Right renal pelvis (tissue), 4 donors: ENCODE measurements around the gene CACNB2. TPM values are rescaled to one million over a fixed set of nuclear protein-coding genes. Genes with fewer than 3 reads are reported as not detected.
A peak's percentile ranks its signal among the peaks of the same experiment; 100 is the strongest.
"Not testable (repeated sequence)": the region's sequence is repeated elsewhere in the genome, so short reads cannot be mapped to it uniquely, and the experiment has no call there.

Source experiments
- DNase-seq, 4 donors: peaks; one replicate each; pipeline ENCODE4 v3.0.0-alpha.2; 2013; ENCODE audit warnings: low read depth in 4 of 4, low spot score in 3 of 4, missing footprints in 1 of 4
- polyA plus RNA-seq, 4 donors: library from polyadenylated mRNA; unstranded; fragments of 120-200 nt; gene quantifications; one replicate each; pipeline ENCODE4 v1.2.1, GENCODE V29; 2013; ENCODE audit not compliant: insufficient read length in 4 of 4

The CACNB2 gene
- polyA plus RNA-seq, 4 donors = 3.0 to 3.4 (median 3.3) TPM

- no peak for DNase-seq
Measured at GRCh38 chr10:18195060-18195799, 55.0 kb downstream of the CACNB2 start.

DNA sequence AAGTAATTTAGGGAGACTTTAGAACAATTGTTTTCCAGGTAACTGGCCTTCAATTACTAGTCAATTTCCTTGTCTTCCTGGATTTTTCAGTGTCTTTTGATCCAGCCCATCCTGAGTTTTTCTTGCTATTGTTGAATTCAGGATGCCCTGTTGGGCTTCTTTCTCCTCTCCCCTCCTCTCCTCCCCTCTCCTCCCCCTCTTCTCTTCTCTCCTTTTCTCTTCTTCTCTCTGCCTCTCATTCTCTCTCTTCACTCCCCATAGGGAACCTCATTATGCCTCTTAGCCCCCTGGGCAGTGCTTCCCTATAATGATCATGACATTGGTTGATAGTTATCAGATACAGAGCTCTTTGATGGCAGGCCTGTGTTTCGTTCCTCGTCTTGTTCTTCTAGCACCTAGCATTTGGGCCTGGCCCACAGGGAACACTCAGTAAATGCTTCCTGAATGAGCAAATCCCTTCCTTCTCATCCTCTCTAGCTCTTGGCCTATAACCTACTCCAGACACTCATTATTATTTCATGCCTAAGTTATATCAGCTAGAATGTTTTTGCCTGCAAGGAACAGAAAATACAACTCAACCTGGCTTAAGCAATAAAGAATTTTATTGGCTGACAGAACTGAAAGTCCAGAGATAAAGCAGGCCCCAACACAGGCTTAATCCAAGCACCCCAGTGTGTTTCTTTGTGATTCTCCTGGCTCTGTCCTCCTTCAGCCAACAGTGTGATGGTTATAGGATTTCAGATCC lies 56.8 kb downstream of the CACNB2 start:
- DNase-seq = no peak

GRCh38 chr10:18197706-18198105 lies 57.5 kb downstream of the CACNB2 start:
- DNase-seq = no peak

- no peak for DNase-seq
Measured at GRCh38 chr10:18201877-18202276, 61.7 kb downstream of the CACNB2 start.

DNA sequence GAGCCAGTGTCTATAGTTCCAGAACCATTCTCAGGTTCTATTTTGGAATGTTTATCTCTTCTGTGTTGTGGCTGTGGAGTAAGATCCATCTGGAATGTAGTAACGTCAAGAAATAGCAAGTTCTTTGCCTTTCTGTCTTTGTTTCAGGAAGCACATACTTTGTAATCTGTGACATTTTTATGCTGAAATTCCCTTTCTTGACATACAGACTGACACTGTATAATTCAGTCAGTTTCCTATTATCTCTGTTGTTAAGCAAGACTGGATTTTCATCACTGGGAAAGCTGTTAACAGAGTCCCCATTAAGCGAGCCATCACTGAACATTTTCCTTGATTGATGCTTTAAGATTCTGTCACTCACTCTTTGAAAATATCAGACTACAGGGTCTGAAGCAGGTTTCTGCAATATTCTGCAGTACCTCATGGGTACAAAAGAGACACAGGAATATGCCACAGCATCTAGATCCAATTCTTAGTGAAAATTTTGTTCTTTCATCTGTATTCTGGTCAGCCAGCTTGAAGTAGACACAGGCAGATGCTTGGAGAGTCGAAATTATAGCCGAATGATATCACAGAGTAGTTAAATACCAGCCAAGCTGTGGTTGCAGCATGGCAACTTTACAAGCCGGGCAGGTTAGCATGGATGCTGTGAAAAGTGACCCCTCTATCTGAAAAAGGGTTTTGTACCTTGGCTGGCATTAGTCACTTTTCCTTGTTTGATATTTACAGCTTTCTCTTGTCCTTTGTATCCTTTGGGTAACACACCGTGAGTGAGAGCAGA lies 62.6 kb downstream of the CACNB2 start:
- DNase-seq = no peak

- no peak for DNase-seq
Measured at GRCh38 chr10:18203471-18203870, 63.2 kb downstream of the CACNB2 start.

DNA sequence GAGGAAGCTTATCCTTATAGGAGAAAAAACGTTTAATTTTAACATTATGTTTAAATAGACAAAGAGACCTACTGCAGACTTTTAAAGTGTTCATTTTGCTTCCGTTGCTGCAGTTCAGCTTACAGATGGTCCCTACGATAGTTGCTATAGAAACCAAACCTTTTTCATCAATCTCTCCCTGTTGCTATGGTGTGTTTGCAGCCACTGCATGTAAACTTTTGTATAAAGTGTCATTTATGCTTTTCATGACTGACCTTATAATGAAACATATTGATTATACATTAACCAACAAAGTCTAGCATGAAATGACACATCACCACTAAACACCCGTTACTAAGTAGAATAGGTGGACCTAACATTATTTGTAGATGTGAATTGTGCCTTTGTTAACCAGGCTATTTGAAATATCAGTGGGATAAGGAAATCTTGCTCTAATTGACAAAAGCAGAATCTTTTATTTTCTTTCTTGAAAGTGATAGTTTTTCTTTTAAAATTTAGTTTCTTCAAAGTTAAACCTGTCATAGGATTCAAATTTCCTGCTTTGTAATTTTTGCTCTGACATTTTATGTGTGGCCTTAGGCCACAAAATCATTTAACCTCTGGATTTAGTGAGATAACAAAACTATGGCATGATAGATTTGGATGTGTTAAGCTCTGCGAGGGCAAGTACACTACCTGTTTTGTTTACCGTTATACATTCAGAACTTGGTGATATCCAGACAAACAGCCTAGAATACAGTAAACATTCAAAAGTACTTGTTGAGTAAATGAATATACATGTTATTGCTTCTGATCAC lies 64.0 kb downstream of the CACNB2 start:
- DNase-seq = no peak

- DNase-seq = no peak
Measured at GRCh38 chr10:18205098-18205834, 65.0 kb downstream of the CACNB2 start.

- DNase-seq = not testable (repeated sequence)
Measured at GRCh38 chr10:18208186-18208585, 68.0 kb downstream of the CACNB2 start.

- DNase-seq = no peak
Measured at GRCh38 chr10:18209241-18209640, 69.0 kb downstream of the CACNB2 start.

GRCh38 chr10:18210711-18211110 lies 70.5 kb downstream of the CACNB2 start:
- DNase-seq = no peak

DNA sequence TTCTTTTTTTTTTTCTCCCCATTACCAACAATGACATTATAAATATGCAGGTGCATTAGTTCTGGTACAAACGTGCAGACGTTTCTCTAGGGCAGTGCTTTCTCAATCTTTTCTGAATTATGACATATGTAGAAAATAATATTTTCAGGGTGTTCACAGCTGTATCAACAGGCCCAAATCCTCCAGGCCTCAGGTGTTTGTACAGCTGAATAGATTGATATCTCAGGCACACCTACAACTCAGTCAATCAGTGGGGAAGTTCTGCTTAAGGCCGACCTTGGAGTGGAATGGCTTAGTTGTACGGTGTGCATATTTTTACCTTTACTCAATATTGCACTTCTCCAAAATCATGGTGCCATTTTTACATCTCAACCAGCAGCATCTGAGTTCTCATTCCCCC lies 71.6 kb downstream of the CACNB2 start:
- no peak for DNase-seq

DNA sequence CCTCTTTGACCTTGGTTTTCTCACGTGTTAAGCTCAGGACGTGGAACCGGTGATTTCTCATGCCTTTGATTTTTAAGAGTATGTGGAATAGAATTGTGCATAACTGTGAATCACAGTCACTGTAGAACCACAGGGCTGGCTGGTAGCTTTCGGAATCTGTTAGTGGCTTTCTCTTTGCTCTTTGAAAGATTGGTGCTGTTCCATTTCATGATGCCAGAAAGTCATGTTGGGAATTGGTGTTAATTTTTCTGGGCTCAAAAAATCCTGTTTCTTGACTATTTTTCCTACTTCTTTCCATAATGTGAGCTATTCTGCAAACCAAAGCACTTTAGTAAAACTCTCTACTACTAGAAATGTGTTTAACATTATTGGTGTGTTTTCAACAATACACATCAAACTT lies 73.0 kb downstream of the CACNB2 start:
- DNase-seq = no peak

DNA sequence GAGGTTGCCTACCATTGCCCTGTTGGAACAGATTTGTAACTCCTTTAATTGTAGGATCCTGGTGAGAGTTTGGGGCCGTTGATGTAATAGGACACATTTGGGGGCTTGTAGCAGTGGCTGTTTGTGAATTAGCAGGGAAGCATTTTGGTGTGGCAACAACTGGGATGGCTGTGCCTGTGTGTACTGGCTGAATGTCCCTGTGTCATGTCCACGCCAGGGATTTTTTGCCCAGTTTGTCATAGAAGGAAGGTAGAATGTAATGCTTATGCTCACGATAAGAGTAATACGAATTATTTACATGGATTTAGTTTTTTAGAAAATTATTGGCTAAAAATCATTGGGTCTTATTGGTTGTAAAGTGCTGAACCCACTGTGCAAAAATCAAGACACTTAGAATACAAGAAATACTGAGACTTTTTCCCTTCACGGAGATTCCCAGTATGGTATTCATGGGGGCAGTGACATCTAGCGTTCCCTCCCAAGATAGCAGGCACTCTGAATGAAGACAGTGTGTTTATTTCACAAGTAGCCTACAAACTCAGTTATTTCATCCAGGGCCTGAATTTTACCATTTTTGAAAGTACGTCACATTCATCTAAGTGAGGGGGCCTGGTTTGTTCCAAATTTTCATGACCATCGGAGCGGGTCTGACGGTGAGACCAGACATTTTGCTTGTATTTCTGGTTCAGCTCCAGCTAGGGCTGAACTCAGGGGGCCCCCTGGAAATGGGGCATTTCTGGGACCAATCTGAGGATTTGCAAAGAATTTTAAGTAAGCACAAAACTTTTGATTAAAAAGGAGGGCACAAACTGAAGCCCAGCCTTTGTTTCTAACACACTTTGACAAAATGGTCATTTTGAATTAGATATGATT lies 74.7 kb downstream of the CACNB2 start:
- DNase-seq = peak; percentile 40 to 60 (median 46)

DNA sequence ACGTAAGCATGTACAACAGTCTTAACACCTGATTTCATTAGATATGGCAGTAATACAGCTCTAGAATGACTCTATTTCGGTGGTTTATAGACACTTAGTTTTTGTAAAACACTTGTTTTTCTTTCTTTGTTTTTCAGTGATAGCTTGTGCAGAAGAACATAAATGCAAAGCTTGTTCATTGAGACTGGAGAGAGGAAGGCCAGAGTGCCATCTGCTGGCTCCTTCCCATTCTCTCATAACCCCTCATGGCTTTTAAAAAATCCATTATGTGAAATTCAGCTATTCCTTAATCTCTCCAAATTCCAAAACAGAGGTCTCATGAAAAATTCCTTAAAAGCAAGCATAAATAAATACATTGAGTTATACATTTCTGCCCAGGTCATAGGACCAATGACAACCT lies 76.3 kb downstream of the CACNB2 start:
- DNase-seq = peak in 1 of 4 donors; percentile 5

DNA sequence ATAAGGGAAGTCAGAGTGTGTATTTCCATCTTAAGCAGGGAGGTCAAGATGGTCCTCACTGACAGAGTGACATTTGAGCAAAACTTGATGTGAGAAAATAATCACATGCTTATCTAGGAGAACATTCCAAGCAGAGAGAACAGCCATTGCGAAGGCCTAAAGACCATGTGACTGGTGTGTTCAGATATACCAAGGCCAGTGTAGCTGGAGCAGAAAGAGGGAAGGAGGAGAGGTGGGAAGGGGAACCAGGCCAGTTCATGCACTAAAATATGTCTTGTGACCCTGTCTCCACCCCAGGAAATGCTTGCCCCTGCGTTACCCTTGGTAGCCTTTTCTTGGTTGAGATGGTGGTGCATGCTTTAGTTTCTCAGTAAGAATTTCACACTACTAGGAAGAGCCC lies 77.4 kb downstream of the CACNB2 start:
- DNase-seq = no peak

- DNase-seq = no peak
Measured at GRCh38 chr10:18219146-18219545, 78.9 kb downstream of the CACNB2 start.

GRCh38 chr10:18221123-18221522 lies 80.9 kb downstream of the CACNB2 start:
- no peak for DNase-seq

DNA sequence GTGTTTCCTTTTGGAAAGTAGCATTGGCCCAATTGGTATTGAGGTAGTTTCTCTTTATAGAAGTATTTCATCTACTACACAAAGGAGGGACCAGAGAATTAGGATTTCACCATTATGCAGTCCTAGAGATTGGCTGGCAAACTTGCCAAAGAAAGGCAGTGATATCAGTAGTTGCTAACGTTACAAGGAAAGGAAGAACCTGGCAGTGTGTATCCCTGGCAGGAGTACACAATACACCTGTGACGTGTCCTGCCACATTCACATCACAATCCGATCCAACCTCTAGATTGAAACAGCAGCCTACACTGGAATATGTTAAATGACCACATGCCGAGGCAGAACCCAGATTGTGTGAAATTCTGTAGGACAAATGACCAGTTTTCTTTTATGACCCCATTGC lies 81.7 kb downstream of the CACNB2 start:
- DNase-seq = no peak
